ENCODE data around the gene IL18BP. TPM values are rescaled to one million over a fixed set of nuclear protein-coding genes. Genes with fewer than 3 reads are reported as not detected.

The IL18BP gene
- total RNA-seq, result 2.2 and 4.6 TPM in 2 replicates

DNA sequence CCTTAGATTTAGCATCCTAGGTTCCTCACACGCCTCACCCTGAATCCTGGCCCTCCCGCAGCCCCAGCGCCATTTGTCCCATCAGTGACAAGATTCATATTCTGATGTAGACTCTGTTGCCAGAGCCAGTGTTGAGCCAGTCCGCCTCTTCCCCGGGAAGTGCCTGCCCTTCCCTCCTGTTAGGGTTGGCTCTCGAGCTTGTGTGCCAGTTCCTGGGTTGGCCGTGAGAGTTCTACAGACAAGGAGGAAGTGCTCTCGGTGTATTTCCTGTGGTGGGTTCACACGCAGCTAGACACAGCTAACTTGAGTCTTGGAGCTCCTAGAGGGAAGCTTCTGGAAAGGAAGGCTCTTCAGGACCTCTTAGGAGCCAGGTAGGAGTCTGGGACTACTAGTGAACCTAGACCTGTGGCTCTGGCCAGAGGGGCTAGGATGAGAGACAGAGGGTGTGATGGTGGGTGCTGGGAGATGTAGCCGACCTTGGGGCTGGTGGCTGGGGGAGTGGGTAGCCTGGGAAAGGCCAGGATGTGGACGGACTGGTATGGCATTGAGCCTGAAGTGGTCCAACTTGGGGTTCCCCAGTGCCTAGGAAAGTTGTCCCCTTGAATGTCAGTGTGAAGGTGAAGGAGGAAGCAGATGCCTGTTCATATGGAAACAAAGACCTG lies at the start of gene IL18BP:
IL18BP (plus strand) TSS at position 261 of the 662 bp plus-strand sequence. CDS start 1,076 bp downstream, outside the sequence.
- DNase-seq, result peak; percentile 69

DNA sequence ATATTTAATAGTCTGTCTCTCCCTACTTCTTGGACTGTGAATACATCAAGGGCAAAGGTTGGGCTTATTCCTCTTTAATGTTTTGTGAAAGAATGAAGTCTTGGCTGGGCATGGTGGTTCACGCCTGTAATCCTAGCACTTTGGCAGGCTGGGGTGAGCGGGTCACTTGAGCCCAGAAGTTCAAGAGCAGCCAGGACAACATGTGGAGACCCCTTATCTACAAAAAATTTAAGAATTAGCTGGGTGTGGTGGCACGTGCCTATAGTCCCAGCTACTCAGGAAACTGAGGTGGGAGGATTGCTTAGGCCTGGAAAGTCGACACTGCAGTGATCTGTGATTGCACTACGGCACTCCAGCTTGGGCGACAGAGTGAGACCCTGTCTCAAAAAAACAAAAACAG lies 49.7 kb upstream of the IL18BP start:
- no peak for DNase-seq

DNA sequence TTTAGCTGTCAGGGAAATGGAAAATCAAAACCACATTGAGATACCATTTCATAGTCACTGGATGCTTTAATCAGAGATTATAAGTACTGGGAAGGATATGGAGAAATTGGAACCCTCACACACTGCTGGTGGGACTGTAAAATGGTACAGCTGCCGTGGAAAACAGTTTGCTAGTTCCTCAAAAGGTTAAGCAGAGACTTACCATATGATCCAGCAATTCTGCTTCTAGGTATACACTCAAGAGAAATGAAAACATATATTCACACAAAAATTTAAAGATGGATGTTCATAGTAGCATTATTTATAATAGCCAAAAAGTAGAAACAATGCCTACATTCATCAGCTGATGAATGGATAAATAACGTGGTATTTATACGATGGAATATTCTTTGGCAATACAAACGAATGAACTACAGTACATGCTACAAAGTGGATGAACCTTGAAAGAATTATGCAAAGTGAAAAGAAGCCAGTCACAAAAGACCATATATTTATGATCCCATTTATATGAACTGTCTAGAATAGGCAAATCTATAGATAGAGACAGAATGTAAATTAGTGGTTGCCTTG lies 46.9 kb upstream of the IL18BP start:
- no peak for DNase-seq

DNA sequence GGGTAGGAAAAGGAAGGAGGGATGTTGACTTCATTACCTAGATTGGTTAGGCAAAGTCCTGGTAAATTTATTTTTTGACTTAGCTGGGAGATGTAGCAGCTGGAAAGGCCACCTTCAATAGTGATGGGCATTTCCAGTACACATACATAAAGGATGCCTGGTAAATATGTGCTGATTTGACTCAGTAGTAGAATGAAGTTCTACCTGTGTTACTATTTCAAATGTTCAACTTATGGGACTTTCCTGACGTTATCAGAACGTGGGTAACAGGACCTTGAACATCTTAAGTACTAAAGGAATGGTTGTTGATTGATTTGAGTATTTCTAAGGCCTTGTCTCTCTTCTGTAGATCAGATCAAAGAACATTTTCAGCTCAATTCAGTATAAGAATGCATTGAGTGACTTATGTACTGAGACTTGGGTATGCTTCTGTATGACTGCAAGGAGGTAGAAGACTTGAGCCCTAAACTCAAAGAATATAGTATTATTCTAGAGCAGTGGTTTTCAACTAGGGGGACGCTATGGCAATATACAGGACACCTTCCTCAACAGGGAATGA lies 42.7 kb upstream of the IL18BP start:
- DNase-seq, result no peak

DNA sequence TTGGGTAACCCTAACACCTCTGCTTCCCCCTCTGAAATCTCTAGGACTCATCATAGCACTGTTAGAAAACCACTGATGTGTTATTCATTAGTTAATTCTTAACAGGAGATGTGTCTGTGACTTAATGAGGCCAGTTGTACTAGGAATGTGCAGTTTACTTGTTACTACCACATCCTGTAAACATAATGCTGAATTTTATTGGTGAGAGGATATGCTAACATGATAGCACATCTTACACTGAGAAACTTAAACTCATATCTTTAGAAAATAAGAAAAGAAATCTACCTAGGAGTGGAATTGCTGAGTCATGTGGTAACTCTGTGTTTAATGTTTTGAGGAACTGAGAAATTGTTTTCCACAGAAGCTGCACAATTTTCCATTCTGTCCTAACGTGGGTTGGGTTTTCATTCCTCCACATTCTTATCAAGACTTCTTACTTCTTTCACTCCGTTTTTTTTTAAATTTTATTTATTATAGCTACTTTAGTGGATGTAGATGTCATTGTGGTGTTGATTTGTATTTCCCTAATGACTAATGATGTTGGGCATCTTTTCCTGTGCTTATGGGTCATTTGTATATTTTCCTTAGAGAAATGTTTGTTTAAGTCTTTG lies 36.2 kb upstream of the IL18BP start:
- DNase-seq, result peak; percentile 41

DNA sequence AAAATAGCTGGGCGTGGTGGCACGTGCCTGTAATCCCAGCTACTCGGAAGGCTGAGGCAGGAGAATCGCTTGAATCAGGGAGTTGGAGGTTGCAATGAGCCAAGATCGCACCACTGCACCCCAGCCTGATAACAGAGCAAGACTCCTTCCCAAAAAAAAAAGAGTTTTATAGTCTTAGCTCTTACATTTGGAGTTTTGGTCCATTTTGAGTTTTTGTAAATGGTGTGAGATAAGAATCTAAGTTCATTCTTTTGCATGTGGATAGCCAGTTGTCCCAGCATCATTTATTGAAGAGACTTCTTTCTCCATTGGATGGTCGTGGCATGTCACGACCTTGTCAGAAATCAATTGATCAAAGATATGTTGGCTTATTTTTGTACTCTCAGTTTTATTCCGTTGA lies 35.2 kb upstream of the IL18BP start:
- no peak for DNase-seq

DNA sequence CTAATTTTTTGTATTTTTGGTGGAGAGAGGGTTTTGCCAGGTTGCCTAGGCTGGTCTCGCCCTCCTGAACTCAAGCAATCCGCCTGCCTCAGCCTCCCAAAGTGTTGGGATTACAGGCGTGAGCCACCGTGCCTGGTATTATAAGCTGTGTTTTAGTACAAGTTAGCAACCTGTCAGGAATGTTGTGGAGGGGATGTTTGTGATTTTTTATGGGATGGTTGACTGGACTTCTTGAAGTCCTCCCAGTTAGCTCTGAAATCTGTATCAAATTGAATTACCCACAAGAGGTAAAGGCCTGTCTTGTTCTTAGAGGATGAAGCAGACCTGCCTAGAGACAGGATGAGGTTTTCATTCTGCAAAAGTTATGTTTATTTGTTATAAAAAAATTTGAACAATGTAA lies 34.1 kb upstream of the IL18BP start:
- DNase-seq, result no peak

DNA sequence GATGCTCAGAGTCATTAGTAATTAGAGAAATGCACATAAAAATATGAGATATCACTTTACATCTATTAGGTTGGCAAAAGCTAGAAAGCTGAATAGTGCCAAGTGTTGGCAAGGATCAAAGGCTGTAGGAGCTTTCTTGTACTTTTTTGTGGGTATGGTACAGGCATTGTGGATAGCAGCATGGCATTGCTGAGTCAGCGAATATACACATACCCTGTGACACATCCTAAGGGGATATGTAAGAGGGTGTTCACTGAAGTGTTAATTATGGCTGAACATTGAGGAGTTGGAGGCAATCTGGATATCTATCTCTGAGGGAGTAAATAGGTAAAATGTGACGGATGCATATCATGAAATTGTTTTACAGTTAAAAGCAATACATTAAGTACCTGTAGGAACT lies 27.0 kb upstream of the IL18BP start:
- DNase-seq, result no peak

DNA sequence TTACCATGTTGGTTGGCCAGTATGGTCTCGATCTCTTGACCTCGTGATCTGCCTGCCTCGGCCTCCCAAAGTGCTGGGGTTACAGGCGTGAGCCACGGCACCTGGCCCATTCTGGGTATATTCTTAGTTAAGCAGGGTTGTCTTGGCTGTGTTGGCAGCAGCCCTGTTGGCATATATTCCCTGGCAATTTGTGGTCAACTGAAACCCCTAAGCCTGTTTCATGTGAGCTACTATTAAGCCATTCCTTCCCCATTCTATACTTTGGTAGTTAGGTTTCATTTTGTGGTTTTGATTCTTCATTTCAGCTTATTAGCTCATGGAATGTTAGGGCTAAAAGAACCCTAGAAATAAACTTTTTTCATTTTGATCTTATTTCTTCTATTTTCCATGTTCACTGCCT lies 22.2 kb upstream of the IL18BP start:
- no peak for DNase-seq

DNA sequence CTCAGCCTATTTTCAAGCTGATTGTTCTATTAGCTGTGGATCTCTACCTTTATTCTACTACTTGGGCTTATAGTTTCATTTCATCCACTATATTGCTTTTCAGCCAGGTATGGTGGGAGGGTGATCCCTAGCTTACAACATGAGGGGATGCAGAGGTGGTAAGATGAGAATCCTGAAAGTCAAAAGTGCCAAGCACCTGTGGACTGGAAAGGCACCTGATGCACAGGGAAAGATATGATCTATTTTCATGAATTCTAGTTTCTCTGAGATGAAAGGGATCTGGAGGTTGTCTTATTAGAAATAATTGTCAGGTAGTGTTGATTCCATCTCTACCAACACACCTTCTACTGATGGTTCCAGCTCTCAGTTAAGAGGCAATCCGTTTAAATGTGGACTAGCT lies 21.6 kb upstream of the IL18BP start:
- no peak for DNase-seq

DNA sequence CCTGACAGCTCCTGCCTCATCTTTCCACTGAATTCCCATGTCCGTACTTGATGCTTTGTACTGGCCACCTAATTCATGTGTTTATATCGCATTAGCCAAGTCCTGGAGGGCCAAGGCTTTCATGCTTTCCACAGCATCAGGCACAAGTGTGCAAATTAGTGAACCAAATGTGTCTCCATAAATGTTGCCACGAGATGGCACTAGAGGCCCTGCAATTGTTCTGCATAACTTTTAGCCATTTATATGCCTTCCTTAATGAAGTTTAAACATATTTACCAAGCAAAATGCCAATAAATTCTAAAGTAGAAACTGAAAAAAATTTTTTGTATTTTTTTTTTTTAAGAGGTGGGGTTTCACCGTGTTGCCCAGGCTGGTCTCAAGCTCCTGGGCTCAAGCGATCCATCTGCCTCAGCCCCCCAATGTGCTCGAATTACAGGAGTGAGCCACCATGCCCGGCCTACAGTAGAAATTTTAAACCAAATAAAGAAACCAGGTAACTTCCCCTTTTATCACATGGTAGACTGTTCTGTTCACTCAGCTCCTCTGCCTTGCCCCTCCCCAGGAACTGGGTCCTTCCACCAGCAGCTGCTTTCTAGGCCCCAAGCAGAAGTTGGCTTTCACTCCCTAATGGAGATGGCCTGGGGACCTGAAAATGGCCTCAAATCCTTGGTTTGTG lies 20.8 kb upstream of the IL18BP start:
- DNase-seq, result peak; percentile 80

DNA sequence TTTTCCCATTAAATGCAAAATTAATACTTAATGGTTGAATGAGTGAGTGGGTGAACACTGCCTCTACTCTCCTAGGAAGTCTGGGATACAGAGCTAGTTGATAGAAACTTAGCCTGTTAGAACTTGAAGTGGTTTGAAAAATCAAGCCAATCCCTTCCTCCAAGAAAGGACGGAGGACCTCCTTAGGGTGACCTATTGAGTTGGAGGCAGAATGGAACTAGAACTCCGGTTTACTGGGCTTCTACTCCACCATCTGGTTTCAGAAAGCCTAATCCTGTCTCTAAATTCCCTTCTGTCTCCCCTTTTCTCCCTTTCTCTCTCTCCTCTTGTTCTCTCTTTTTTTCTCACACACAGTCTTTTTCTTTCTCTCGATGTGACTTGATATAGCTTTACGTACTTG lies 19.6 kb upstream of the IL18BP start:
- no peak for DNase-seq

DNA sequence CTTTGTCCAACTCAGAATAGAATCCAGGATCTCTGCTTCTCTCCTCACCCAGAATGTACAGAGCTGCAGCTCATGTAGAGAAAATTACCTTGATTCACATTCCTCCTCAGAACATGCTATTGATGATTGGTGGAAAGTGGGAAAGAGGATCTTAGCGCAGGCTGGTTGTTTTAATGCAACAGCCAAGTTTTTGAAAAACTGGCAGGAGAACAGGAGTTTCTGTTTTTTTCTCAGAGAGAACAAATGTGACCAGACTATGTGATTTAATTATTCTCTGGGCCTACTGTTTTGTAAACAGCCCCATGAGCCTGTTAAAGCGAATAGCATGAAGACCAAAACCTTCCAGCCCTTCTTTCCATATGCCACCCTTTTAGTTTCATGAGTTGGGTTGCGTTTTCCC lies 19.1 kb upstream of the IL18BP start:
- DNase-seq, result no peak

DNA sequence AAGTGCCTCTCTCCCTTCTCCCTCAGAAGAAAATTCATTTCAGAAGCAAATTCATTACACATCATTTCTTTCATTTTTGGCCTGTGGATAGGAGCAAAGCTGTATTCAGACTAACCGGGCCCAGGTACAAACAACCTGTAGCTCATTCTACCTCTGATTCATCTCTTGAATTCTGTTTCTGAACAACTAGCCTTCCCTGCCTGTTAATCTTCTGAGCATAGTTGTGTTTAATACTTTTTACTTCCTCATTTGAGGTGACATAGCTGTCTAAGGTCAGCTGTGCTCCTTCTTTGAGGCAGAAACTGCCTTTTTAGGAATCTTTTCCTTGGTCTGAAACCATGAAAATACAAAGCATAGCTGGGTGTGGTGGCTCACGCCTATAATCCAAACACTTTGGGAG lies 12.6 kb upstream of the IL18BP start:
- DNase-seq, result no peak

DNA sequence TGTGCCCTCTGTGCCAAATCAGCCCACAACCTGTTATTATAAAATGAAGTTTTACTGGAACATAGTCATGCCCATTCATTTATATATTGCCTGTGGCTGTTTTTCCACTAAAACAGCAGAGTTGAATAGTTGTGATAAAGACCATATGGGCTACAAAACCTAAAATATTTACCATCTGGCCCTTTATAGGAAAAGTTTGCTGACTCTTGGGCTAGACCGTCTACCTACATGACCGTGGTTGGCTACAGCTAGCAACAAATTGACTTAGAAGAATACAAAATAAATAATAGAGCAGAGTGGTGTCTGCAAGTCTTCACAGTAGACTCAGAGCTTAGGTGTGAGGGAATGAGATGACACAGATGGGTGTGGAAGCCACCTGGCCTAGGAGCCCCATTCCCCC lies 11.2 kb upstream of the IL18BP start:
- DNase-seq, result no peak

DNA sequence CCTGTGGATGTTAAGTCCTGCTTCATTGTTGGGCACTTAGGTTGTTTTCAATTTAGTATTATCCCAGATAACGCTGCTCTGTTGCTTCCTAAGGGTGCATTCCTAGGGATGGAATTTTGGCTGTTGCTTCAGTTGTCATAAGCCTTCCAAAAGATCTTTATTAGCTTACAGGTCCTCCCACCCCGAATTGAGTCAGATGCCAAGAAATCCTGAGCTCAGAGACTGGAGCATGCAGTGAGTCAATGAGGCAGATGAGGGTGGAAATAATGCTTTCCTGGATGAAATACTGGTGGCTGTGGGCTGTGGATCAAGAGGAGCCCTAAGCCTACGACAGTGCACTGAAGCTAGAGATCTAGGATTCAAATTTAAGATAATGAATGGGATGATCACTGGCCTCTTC lies 10.7 kb upstream of the IL18BP start:
- no peak for DNase-seq

DNA sequence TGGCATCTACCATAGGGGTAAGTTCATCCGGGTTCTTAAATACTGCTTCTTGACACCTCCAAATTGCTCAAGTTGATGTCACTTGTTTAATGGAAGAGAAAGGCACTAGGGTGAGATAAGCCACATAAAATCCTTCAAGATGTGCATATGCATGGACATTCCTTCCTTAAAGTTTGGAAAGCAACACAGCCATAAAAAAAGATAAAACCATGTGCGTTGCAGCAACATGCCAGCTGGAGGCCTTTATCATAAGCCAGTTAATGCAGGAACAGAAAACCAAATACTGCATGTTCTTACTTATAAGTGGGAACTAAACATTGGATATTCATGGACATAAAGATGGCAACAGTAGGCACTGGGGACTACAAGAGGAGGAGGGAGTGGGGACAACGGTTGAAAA lies 8.0 kb upstream of the IL18BP start:
- no peak for DNase-seq

DNA sequence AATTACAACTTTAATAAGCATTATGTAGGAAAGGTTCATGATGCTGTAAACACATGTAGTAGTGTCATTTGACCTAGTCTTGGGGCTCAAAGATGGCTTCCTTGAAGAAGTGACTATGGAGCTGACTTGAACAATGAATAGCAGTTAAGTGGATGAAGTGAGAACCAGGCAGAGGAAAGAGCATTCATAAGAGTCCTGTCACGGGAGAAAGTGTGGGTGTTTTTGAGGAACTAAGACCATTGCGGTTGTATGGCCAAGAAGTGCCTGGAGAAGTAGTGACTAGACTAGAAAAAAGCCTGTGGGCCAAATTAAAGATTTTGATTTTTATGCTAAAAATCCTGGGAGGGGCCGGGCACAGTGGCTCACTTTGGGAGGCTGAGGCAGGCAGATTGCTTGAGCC lies 7.2 kb upstream of the IL18BP start:
- no peak for DNase-seq

DNA sequence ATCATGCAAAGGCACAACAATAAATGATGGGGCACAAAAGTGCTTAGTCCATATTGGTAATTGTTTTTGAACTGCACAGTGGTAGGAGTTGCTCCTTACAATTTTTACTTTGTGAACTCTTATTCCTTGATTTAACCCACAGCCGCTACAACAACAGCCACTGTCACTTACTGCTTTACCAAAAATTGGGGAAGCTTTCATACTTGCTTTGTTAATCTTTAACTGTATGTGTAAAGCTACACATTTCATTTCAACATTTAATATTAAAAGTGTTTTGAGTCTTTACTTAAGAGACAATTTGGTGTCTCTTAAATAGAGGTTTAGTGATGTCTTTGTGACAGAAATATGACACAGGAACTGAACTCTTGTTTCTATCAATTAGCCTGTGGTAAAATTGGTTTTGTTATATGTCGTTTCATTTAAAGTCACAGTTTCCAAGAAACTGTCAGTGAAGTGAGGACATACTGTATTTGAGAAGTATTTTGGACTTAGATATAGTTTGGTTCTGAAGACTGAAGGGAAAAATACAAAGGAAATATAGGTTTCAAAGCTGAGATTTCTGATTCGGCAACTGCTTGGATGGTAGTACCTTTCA lies 6.5 kb upstream of the IL18BP start:
- no peak for DNase-seq

DNA sequence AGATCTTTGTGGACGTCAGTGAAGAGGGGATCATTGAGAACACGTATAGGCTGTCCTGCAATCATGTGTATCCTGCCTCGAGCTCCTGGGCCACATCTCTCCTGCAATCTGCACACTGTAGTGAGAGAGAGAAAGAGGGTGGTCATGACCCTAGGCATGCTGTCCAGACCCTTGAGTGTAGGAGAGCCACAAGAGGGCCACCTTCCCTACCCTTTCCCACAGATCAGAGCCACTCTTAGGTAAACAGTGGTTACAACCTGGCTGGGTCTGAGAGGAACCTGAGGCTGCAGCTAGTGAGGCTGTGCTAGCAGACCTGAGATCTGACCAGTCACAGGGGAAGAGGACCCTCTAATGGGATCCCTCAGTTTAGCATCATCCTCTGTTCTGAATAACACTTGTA lies 3.9 kb upstream of the IL18BP start:
- DNase-seq, result no peak

DNA sequence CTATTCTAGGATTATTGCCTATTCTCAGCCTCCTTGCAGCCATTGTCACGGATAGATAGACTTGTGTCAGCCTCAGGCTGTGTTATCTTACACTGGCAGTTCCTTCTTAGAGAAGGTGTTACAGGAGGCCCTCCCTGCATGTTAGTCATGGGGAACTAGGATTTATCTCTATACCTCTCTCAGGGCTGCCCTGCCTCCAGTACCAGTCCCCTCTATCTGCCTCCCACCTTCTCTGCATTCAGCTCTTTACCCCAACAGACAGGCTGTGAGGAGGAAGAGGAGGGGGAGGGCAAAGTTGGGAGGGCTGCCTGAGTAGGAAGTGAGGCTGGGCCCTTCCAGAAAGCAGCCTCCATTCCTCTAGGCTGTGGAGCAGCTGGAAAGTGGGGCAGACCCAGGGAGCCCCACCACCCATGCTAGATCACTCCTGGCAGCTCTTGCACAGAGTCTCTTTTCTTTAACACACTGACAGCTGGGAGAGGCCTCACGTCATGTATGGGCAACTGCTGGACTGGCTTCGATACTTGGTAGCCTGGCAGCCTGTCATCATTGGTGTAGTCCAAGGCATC lies 2.9 kb upstream of the IL18BP start:
- no peak for DNase-seq

DNA sequence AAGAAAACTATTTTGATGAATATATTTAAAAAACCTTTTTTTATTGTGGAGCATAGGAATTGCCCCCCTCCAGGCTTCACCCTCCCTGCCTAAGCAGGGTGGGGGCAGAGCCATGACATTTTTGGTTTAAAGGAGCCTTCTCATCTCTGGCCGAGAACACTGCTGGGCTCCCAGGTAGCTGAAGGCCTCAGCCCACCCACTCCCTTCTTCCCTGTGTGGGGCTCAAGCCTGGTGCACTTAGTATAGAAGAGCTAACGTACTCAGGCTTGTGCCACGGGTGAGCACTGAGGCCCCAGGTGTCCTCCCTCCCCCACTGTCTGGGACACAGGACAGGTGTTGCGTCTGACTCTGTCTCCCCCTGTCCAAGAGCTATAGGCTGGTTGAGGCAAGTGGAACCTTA lies 2.2 kb upstream of the IL18BP start:
- no peak for DNase-seq

DNA sequence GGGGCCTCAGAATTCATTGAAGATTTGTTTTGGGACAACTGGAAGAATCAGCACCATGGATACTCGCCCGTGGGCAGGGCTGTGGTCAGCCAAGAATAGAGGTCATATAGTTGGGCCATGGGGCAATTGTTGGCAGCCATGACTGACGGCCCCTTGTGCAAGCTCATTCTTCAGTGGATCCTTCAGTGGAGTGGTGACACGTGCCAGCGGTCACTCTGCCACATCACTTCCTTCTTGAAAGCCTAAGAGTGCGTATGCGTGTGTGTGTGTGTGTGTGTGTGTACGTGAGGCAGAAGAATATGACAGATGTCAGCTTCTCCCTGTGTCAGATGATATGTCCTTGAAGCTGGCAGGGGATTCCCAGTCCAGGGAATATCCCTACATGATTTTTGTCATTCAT lies 1.8 kb upstream of the IL18BP start:
- no peak for DNase-seq
